WERI-Rb-1 (cell line): ENCODE data around the gene CD81.

Source experiments
- DNase-seq: peaks from one replicate; pipeline ENCODE4 v3.0.0-alpha.2; 2020
- H3K27ac ChIP-seq: fragments of 250-450 bp; sonication (Bioruptor Pico); 2 replicates; pipeline ENCODE4 v1.5.1; 2020; ENCODE audit warnings: mild to moderate bottlenecking, moderate library complexity
- H3K27me3 ChIP-seq: fragments of 250-450 bp; sonication (Bioruptor Pico); 2 replicates; pipeline ENCODE4 v1.5.1; 2021; ENCODE audit warnings: mild to moderate bottlenecking, low read depth, moderate library complexity; ENCODE audit not compliant: insufficient read depth, severe bottlenecking
- H3K36me3 ChIP-seq: fragments of 250-450 bp; sonication (Bioruptor Pico); 2 replicates; pipeline ENCODE4 v1.5.1; 2020; ENCODE audit warnings: mild to moderate bottlenecking, moderate library complexity
- H3K4me3 ChIP-seq: 2 replicates; pipeline ENCODE4 v1.5.1; 2011; ENCODE audit warnings: low read depth, mild to moderate bottlenecking, control low read depth, low read length
- H3K9me3 ChIP-seq: fragments of 250-450 bp; sonication (Bioruptor Pico); 2 replicates; pipeline ENCODE4 v1.5.1; 2021; ENCODE audit warnings: mild to moderate bottlenecking, moderate library complexity; ENCODE audit not compliant: severe bottlenecking
- CTCF ChIP-seq: IDR thresholded peaks from 2 replicates; pipeline ENCODE4 v1.5.1; 2011; ENCODE audit warnings: low read depth, mild to moderate bottlenecking, control low read depth, inconsistent platforms, low read length

CD81 gene

GRCh38 chr11:2398664-2399355 is 21.7 kb downstream of the CD81 start:
- Histone ChIP-seq H3K9me3 (no peaks in the 10 kb centered on the region), H3K27me3 (no peaks in the 10 kb centered on the region), H3K27ac (peak overlapping the region; percentile 78), H3K4me3 (no peak overlapping the region; the same call in 1 of the 2 replicates), H3K36me3 (peaks cover 44% of the 10 kb centered on the region)
- peak; percentile 31; the same call in 1 of the 2 replicates for TF ChIP-seq CTCF
- peak; percentile 28 for DNase-seq

- Histone ChIP-seq H3K27ac (peak overlapping the region; percentile 78), H3K9me3 (no peaks in the 10 kb centered on the region), H3K4me3 (peak overlapping the region; percentile 79), H3K27me3 (no peaks in the 10 kb centered on the region), H3K36me3 (peaks cover 42% of the 10 kb centered on the region)
- no peak for TF ChIP-seq CTCF
- peak; percentile 35 for DNase-seq
These were observed 22.5 kb downstream of the CD81 start for GRCh38 chr11:2399488-2400068.

- H3K36me3 ChIP-seq = peaks cover 40% of the 10 kb centered on the region
- H3K4me3 ChIP-seq = peak within 1 kb of the TSS; percentile 83
- peak; percentile 98 for TF ChIP-seq CTCF
- no peaks in the 10 kb centered on the region for H3K27me3 ChIP-seq
- H3K27ac ChIP-seq = peak within 1 kb of the TSS; percentile 89
- no peaks in the 10 kb centered on the region for H3K9me3 ChIP-seq
- DNase-seq = peak; percentile 99
These were observed 23.1 kb downstream of the CD81 start, which contains the start of gene TSSC4 for GRCh38 chr11:2400069-2400761. TSSC4 (plus strand) TSS chr11:2400750; CDS start chr11:2402634, 1,884 bp downstream.

DNA sequence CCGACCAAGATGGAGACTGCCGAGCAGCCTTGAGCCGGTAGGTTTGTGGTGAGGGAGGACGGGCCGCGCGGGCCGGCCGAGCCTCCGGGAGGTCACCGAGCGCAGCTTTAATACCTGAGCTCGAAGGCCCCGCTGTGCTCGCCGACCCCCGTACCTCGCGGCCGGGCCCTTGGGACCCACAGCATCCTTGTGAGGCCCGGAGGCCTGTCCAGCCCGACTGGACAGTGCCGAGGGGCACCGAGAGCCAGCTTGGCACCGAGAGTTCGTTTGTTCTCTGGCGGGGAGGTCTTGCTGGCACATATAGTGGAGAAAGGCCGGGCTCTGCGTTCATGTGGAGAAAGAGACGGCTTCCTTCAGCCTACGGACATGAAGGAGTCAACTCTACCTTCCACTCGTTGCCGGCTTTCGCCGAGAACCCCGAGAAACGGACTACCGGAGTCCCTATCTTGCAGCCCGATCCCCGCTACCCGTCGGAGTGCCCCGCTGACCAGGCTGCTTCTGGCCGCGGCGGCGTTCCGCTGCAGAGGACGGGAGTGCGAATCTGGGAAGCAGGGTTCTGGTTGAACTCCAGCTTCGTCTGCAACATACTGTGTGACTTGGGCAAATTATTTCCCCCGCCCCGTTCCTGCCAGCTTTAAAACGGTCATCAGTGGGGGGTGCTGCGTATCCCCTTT is 23.8 kb downstream of the CD81 start:
- H3K27ac ChIP-seq = peak overlapping the region; percentile 89
- no peaks in the 10 kb centered on the region for H3K9me3 ChIP-seq
- DNase-seq = no peak
- no peak for TF ChIP-seq CTCF
- no peaks in the 10 kb centered on the region for H3K27me3 ChIP-seq
- peak overlapping the region; percentile 83 for H3K4me3 ChIP-seq
- peaks cover 38% of the 10 kb centered on the region for H3K36me3 ChIP-seq

GRCh38 chr11:2401436-2401984 is 24.4 kb downstream of the CD81 start:
- H3K36me3 ChIP-seq = peaks cover 33% of the 10 kb centered on the region
- DNase-seq = no peak
- TF ChIP-seq CTCF = peak; percentile 41
- no peaks in the 10 kb centered on the region for H3K27me3 ChIP-seq
- H3K4me3 ChIP-seq = peak overlapping the region; percentile 83
- H3K9me3 ChIP-seq = no peaks in the 10 kb centered on the region
- peak overlapping the region; percentile 89 for H3K27ac ChIP-seq
